GM18868 (cell line): ENCODE results near the gene UPK3BL1.
"Not testable (repeated sequence)": the region's sequence is repeated elsewhere in the genome, so short reads cannot be mapped to it uniquely, and the experiment has no call there.

Experiments
- ATAC-seq: cut with Tn5 transposase; IDR thresholded peaks from one replicate; pipeline ENCODE4 v1.9.1; 2021; ENCODE audit warnings: mild to moderate bottlenecking, moderate library complexity; ENCODE audit not compliant: unreplicated experiment

The UPK3BL1 gene

GRCh38 chr7:102642691-102643090, at the start of gene UPK3BL1:
Gene UPK3BL1 (minus strand): TSS chr7:102642791. CDS start chr7:102642741, 50 bp downstream.
- ATAC-seq, result not testable (repeated sequence)

- not testable (repeated sequence) for ATAC-seq
Measured at GRCh38 chr7:102690602-102691001, 48.0 kb upstream of the UPK3BL1 start.

- ATAC-seq, result peak; percentile 81
Measured at GRCh38 chr7:102689436-102690282, 47.1 kb upstream of the UPK3BL1 start.

GRCh38 chr7:102688299-102689036, 45.9 kb upstream of the UPK3BL1 start:
- peak; percentile 88 for ATAC-seq

- ATAC-seq, result not testable (repeated sequence)
Measured at GRCh38 chr7:102682560-102682959, 40.0 kb upstream of the UPK3BL1 start.

GRCh38 chr7:102680780-102681179, 38.2 kb upstream of the UPK3BL1 start:
- not testable (repeated sequence) for ATAC-seq

GRCh38 chr7:102675545-102675944, 33.0 kb upstream of the UPK3BL1 start:
- not testable (repeated sequence) for ATAC-seq

- not testable (repeated sequence) for ATAC-seq
Measured at GRCh38 chr7:102673447-102674067, 31.0 kb upstream of the UPK3BL1 start.

- peak; percentile 32 for ATAC-seq
Measured at GRCh38 chr7:102671956-102672307, 29.3 kb upstream of the UPK3BL1 start.

GRCh38 chr7:102671166-102671955, 28.8 kb upstream of the UPK3BL1 start, which contains the start of gene POLR2J2:
Gene POLR2J2 (minus strand): TSS chr7:102671663. CDS start chr7:102671601, 62 bp downstream.
- ATAC-seq, result peak; percentile 81

GRCh38 chr7:102667523-102667922, 24.9 kb upstream of the UPK3BL1 start:
- ATAC-seq, result not testable (repeated sequence)

GRCh38 chr7:102666850-102667249, 24.3 kb upstream of the UPK3BL1 start:
- ATAC-seq, result not testable (repeated sequence)

GRCh38 chr7:102664765-102665164, 22.2 kb upstream of the UPK3BL1 start:
- not testable (repeated sequence) for ATAC-seq

- not testable (repeated sequence) for ATAC-seq
Measured at GRCh38 chr7:102649924-102650323, 7.3 kb upstream of the UPK3BL1 start, which contains the start of gene SPDYE2B. Gene SPDYE2B (plus strand): TSS chr7:102650319. CDS start chr7:102652349, 2,030 bp downstream.

- ATAC-seq, result not testable (repeated sequence)
Measured at GRCh38 chr7:102647813-102648212, 5.2 kb upstream of the UPK3BL1 start.

GRCh38 chr7:102643404-102643803, 813 bp upstream of the UPK3BL1 start:
- ATAC-seq, result not testable (repeated sequence)

GRCh38 chr7:102638848-102639247, 3.7 kb downstream of the UPK3BL1 start:
- ATAC-seq, result not testable (repeated sequence)

GRCh38 chr7:102636956-102637355, 5.6 kb downstream of the UPK3BL1 start:
- not testable (repeated sequence) for ATAC-seq

GRCh38 chr7:102635354-102635753, 7.2 kb downstream of the UPK3BL1 start:
- ATAC-seq, result not testable (repeated sequence)

- ATAC-seq, result not testable (repeated sequence)
Measured at GRCh38 chr7:102634299-102634698, 8.3 kb downstream of the UPK3BL1 start.
